ENCODE measurements around the gene PHC2. TPM values are rescaled to one million over a fixed set of nuclear protein-coding genes. Genes with fewer than 3 reads are reported as not detected.
A peak's percentile ranks its signal among the peaks of the same experiment; 100 is the strongest.
"Not testable (repeated sequence)": the region's sequence is repeated elsewhere in the genome, so short reads cannot be mapped to it uniquely, and the experiment has no call there.

The PHC2 gene
- total RNA-seq, 1 donor from 2014 or later: 107 TPM

- DNase-seq (ENCODE audit: low spot score): no peak
Observed at GRCh38 chr1:33316601-33317000, 114.3 kb downstream of the PHC2 start.

GRCh38 chr1:33314416-33314815, 116.5 kb downstream of the PHC2 start:
- no peak for DNase-seq (ENCODE audit: low spot score)

GRCh38 chr1:33312413-33312749, 118.5 kb downstream of the PHC2 start:
- no peak for DNase-seq (ENCODE audit: low spot score)

- no peak for DNase-seq (ENCODE audit: low spot score)
Observed at GRCh38 chr1:33311706-33312412, 119.0 kb downstream of the PHC2 start.

GRCh38 chr1:33310702-33311101, 120.2 kb downstream of the PHC2 start:
- DNase-seq (ENCODE audit: low spot score): no peak

- not testable (repeated sequence) for DNase-seq (ENCODE audit: low spot score)
Observed at GRCh38 chr1:33309351-33309750, 121.5 kb downstream of the PHC2 start.

- DNase-seq (ENCODE audit: low spot score): no peak
Observed at GRCh38 chr1:33307494-33307864, 123.4 kb downstream of the PHC2 start.

- DNase-seq (ENCODE audit: low spot score): no peak
Observed at GRCh38 chr1:33306653-33307493, 124.0 kb downstream of the PHC2 start.

- DNase-seq (ENCODE audit: low spot score): no peak
Observed at GRCh38 chr1:33305816-33306652, 124.9 kb downstream of the PHC2 start.

GRCh38 chr1:33305016-33305415, 125.9 kb downstream of the PHC2 start:
- no peak for DNase-seq (ENCODE audit: low spot score)

GRCh38 chr1:33302325-33302724, 128.6 kb downstream of the PHC2 start:
- no peak for DNase-seq (ENCODE audit: low spot score)

GRCh38 chr1:33301273-33301984, 129.5 kb downstream of the PHC2 start:
- no peak for DNase-seq (ENCODE audit: low spot score)

- DNase-seq (ENCODE audit: low spot score): no peak
Observed at GRCh38 chr1:33300673-33301072, 130.2 kb downstream of the PHC2 start.

GRCh38 chr1:33299461-33300155, 131.3 kb downstream of the PHC2 start:
- no peak for DNase-seq (ENCODE audit: low spot score)

- DNase-seq (ENCODE audit: low spot score): peak; percentile 72
Observed at GRCh38 chr1:33298623-33299277, 132.1 kb downstream of the PHC2 start.

GRCh38 chr1:33297911-33298622, 132.8 kb downstream of the PHC2 start:
- no peak for DNase-seq (ENCODE audit: low spot score)

GRCh38 chr1:33296824-33297223, 134.1 kb downstream of the PHC2 start:
- DNase-seq (ENCODE audit: low spot score): no peak

GRCh38 chr1:33296082-33296458, 134.8 kb downstream of the PHC2 start:
- no peak for DNase-seq (ENCODE audit: low spot score)

- peak; percentile 91 for DNase-seq (ENCODE audit: low spot score)
Observed at GRCh38 chr1:33295450-33296081, 135.3 kb downstream of the PHC2 start.

Data from ureter (tissue), 1 donor.